Measurements from ENCODE around the gene LMOD1.
"Not testable (repeated sequence)": the region's sequence is repeated elsewhere in the genome, so short reads cannot be mapped to it uniquely, and the experiment has no call there.

The LMOD1 gene

DNA sequence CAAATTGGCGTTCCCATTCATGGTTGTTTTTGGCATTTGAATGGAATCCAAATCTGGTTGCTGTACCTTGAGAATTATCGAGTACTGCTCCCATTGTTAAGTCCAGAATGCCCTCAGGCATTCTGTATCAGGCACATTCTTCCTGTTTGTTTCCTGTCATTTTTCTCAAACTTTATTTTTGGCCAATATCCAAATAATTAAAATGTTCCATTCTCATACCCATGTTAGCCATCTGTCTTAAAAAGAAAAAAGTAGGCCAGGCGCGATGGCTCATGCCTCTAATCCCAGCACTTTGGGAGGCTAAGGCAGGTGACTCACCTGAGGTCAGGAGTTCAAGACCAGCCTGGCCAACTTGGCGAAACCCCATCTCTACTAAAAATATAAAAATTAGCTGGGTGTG, 86.9 kb downstream of the LMOD1 start:
- no peak for DNase-seq (ENCODE audit: low spot score)
- no peak for TF ChIP-seq CTCF (IDR thresholded peaks at IDR 0.05; ENCODE audit: extremely low read depth, insufficient read depth, missing control alignments)
- in situ Hi-C loops (cut with MboI; ENCODE audit: low pct_unique_long_range_greater_than_20kb, low sequenced_read_pairs, unreplicated experiment), result no loop called here

GRCh38 chr1:201856722-201857121, 89.6 kb downstream of the LMOD1 start:
- DNase-seq (ENCODE audit: low spot score); in situ Hi-C loops (cut with MboI; ENCODE audit: low pct_unique_long_range_greater_than_20kb, low sequenced_read_pairs, unreplicated experiment): not testable (repeated sequence)

DNA sequence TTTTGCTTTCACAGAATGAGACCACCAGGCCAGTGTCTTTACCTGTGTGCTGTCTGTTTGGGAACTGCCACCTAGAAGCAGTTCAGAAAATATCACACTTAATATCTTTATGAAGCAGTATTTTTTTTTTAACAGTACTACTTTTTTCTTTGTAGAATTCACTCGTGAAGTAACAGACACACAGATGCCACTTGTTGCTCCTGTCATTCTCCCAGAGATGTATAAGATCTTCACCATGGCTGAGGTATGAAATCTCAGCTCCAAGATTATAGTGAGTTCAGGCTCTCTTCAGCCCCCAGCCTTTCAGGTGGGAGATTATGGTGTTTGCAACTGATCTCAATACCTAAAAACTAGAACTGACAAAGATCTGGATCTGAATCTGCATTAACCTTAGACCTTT, 94.4 kb downstream of the LMOD1 start:
- in situ Hi-C loops (cut with MboI; ENCODE audit: low pct_unique_long_range_greater_than_20kb, low sequenced_read_pairs, unreplicated experiment), result no loop called here
- TF ChIP-seq CTCF (IDR thresholded peaks at IDR 0.05; ENCODE audit: extremely low read depth, insufficient read depth, missing control alignments), result no peak
- DNase-seq (ENCODE audit: low spot score), result no peak

DNA sequence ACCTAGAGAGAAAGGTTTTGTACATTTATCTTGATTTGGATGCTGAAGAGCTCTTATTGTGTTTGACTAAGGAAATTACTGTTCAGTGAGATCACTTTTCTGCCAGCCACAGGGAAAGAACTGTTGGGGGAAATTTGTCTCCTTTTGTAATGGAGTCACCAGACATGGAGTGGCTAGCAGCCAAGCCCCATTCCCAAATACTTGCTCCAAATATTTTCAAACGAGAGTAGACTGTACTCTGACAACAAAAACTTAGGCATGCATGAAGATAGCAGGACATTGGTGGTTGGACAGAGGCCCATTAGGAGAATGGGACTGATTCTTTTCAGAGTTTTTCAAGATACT, 96.3 kb downstream of the LMOD1 start:
- no peak for TF ChIP-seq CTCF (IDR thresholded peaks at IDR 0.05; ENCODE audit: extremely low read depth, insufficient read depth, missing control alignments)
- no peak for DNase-seq (ENCODE audit: low spot score)
- in situ Hi-C loops (cut with MboI; ENCODE audit: low pct_unique_long_range_greater_than_20kb, low sequenced_read_pairs, unreplicated experiment), result no loop called here

- no peak for TF ChIP-seq CTCF (IDR thresholded peaks at IDR 0.05; ENCODE audit: extremely low read depth, insufficient read depth, missing control alignments)
- in situ Hi-C loops (cut with MboI; ENCODE audit: low pct_unique_long_range_greater_than_20kb, low sequenced_read_pairs, unreplicated experiment), result no loop called here
- no peak for DNase-seq (ENCODE audit: low spot score)
These were observed 96.8 kb downstream of the LMOD1 start for GRCh38 chr1:201849372-201850052.

DNA sequence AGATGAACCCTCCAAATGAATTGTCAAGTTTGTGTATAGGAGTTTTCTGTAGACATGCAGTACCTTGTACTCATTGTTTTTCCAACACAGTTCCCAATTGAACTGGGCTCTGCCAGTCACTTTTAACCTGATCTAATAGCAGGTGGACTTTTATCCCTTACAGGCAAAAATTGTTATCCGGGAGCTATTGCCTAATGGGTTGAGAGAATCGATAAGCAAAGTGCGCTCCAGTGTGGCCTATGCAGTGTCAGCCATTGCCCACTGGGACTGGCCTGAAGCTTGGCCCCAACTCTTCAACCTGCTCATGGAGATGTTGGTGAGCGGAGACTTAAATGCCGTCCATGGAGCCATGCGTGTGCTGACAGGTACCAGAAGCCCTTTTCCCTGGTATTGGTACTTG, 98.1 kb downstream of the LMOD1 start:
- TF ChIP-seq CTCF (IDR thresholded peaks at IDR 0.05; ENCODE audit: extremely low read depth, insufficient read depth, missing control alignments), result no peak
- in situ Hi-C loops (cut with MboI; ENCODE audit: low pct_unique_long_range_greater_than_20kb, low sequenced_read_pairs, unreplicated experiment), result no loop called here
- no peak for DNase-seq (ENCODE audit: low spot score)

GRCh38 chr1:201847150-201847549, 99.2 kb downstream of the LMOD1 start:
- no peak for TF ChIP-seq CTCF (IDR thresholded peaks at IDR 0.05; ENCODE audit: extremely low read depth, insufficient read depth, missing control alignments)
- DNase-seq (ENCODE audit: low spot score), result no peak
- in situ Hi-C loops (cut with MboI; ENCODE audit: low pct_unique_long_range_greater_than_20kb, low sequenced_read_pairs, unreplicated experiment), result no loop called here

All from GM13977 (cell line).